Endodermal cell (in vitro differentiated cells): ENCODE results near the gene PAMR1. TPM values are rescaled to one million over a fixed set of nuclear protein-coding genes. Genes with fewer than 3 reads are reported as not detected.

Source experiments
- DNase-seq: peaks from one replicate; pipeline ENCODE4 v3.0.0-alpha.2; 2017
- H3K27ac ChIP-seq: 2 replicates; pipeline ENCODE4 v1.5.1; 2013; ENCODE audit warnings: mild to moderate bottlenecking, low read depth, low read length, moderate library complexity
- H3K27me3 ChIP-seq: 2 replicates; pipeline ENCODE4 v1.6.1; 2013; ENCODE audit warnings: mild to moderate bottlenecking, low read length, moderate library complexity; ENCODE audit not compliant: insufficient read depth, control insufficient read depth, poor library complexity, severe bottlenecking
- H3K36me3 ChIP-seq: 2 replicates; pipeline ENCODE4 v1.7.0; 2013; ENCODE audit warnings: mild to moderate bottlenecking, low read length, moderate library complexity; ENCODE audit not compliant: control insufficient read depth, insufficient read depth
- H3K4me1 ChIP-seq: one replicate; pipeline ENCODE4 v1.7.0; 2013; ENCODE audit warnings: low read length; ENCODE audit not compliant: control insufficient read depth, insufficient read depth
- H3K4me3 ChIP-seq: 2 replicates; pipeline ENCODE4 v1.5.1; 2013; ENCODE audit warnings: mild to moderate bottlenecking, low read length, moderate library complexity
- H3K9ac ChIP-seq: 2 replicates; pipeline ENCODE4 v1.6.1; 2013; ENCODE audit warnings: mild to moderate bottlenecking, low read length, moderate library complexity; ENCODE audit not compliant: poor library complexity, severe bottlenecking; ENCODE audit errors: extremely low read depth
- H3K9me3 ChIP-seq: 2 replicates; pipeline ENCODE4 v1.6.1; 2013; ENCODE audit warnings: mild to moderate bottlenecking, low read length, moderate library complexity; ENCODE audit not compliant: control insufficient read depth
- H3K27ac Mint-ChIP-seq: 2 replicates; pipeline ENCODE4 v1.8.0; 2020; ENCODE audit warnings: mixed read lengths
- H3K27me3 Mint-ChIP-seq: 2 replicates; pipeline ENCODE4 v1.8.0; 2021; ENCODE audit warnings: mild to moderate bottlenecking, mixed read lengths; ENCODE audit not compliant: insufficient read depth
- H3K36me3 Mint-ChIP-seq: 2 replicates; pipeline ENCODE4 v1.8.0; 2020; ENCODE audit warnings: low read depth, mixed read lengths
- H3K4me1 Mint-ChIP-seq: 2 replicates; pipeline ENCODE4 v1.8.0; 2020; ENCODE audit warnings: mixed read lengths
- H3K4me3 Mint-ChIP-seq: 2 replicates; pipeline ENCODE4 v1.8.0; 2020; ENCODE audit warnings: mild to moderate bottlenecking, moderate library complexity, mixed read lengths
- H3K9me3 Mint-ChIP-seq: 2 replicates; pipeline ENCODE4 v1.8.0; 2020; ENCODE audit warnings: mild to moderate bottlenecking, mixed read lengths
- CTCF ChIP-seq: fragments of 200-600 bp; sonication (generic); conservative IDR thresholded peaks from 2 replicates; pipeline ENCODE4 v1.5.0; 2021; ENCODE audit warnings: antibody characterized with exemption, mild to moderate bottlenecking
- WGBS, 2 experiments: methylation state at CpG; one replicate each; pipeline versions ENCODE4 v1.1.5 to v1.1.7; 2013; ENCODE audit warnings: missing lambda C conversion rate in 2 of 2, mixed read lengths in 1 of 2; ENCODE audit not compliant: insufficient coverage in 1 of 2, insufficient read length in 1 of 2; 5-methylcytosine and 5-hydroxymethylcytosine counted together
- total RNA-seq, 2 donors: library from RNA; stranded (reverse); fragmentation: NEBNext Ultra II Directional in 1 of 2; extraction: Animal tissue kit (Norgen Biotek cat#: 25700) in 1 of 2; gene quantifications; 2 replicates in 1 of 2; 3 replicates in 1 of 2; pipeline ENCODE4 v1.2.1, GENCODE V29; 2021

PAMR1 gene
- total RNA-seq, 2 donors from 2014 or later, result 55.3 to 79.0 TPM

DNA sequence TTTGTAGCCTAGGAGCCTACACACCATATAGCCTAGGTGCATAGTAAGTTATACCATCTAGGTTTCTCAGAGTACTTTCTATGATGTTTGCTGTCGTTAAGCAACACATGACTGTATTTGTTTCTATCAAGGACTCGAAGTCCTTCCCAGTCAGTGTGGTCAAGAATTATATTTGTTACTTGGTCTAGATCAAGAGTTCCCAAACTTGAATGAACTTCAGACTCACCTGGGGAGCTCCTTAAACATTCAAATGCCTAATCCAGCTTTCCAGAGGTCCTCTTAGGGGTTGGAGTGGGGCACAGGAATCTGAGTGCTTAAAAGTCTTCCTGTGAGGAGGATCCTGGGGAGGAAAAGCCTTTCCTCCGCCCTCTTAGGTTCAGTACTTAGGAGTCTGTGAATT is 41.5 kb upstream of the PAMR1 start:
- Histone ChIP-seq H3K9ac (no peak overlapping the region), H3K27me3 (no peaks in the 10 kb centered on the region), H3K4me3 (no peak overlapping the region), H3K36me3 (no peaks in the 10 kb centered on the region), H3K4me1 (no peaks in the 10 kb centered on the region), H3K27ac (no peak overlapping the region), H3K9me3 (peaks cover 21% of the 10 kb centered on the region)
- no peaks in the 10 kb centered on the region for H3K27me3 Mint-ChIP-seq
- H3K27ac Mint-ChIP-seq, result no peak overlapping the region
- no peak for TF ChIP-seq CTCF
- H3K4me3 Mint-ChIP-seq, result no peak overlapping the region
- WGBS, 2 experiments, result 87 to 93% methylated on average over 2 to 3 of the region's 3 CpGs
- peaks cover 7% of the 10 kb centered on the region for H3K9me3 Mint-ChIP-seq
- no peak for DNase-seq
- no peaks in the 10 kb centered on the region for H3K36me3 Mint-ChIP-seq
- peaks cover 13% of the 10 kb centered on the region for H3K4me1 Mint-ChIP-seq

- no peak overlapping the region for H3K9ac ChIP-seq
- no peaks in the 10 kb centered on the region for H3K27me3 ChIP-seq
- H3K4me1 ChIP-seq, result no peaks in the 10 kb centered on the region
- H3K9me3 Mint-ChIP-seq, result peaks cover 7% of the 10 kb centered on the region
- 88 to 96% methylated on average over 4 of the region's 4 CpGs for WGBS, 2 experiments
- H3K4me3 ChIP-seq, result no peak overlapping the region
- TF ChIP-seq CTCF, result no peak
- no peaks in the 10 kb centered on the region for H3K36me3 ChIP-seq
- H3K27me3 Mint-ChIP-seq, result no peaks in the 10 kb centered on the region
- H3K27ac Mint-ChIP-seq, result no peak overlapping the region
- DNase-seq, result no peak
- peaks cover 21% of the 10 kb centered on the region for H3K9me3 ChIP-seq
- H3K27ac ChIP-seq, result no peak overlapping the region
- H3K4me1 Mint-ChIP-seq, result peaks cover 13% of the 10 kb centered on the region
- no peaks in the 10 kb centered on the region for H3K36me3 Mint-ChIP-seq
- no peak overlapping the region for H3K4me3 Mint-ChIP-seq
Measured at GRCh38 chr11:35566181-35566580, 40.8 kb upstream of the PAMR1 start.

DNA sequence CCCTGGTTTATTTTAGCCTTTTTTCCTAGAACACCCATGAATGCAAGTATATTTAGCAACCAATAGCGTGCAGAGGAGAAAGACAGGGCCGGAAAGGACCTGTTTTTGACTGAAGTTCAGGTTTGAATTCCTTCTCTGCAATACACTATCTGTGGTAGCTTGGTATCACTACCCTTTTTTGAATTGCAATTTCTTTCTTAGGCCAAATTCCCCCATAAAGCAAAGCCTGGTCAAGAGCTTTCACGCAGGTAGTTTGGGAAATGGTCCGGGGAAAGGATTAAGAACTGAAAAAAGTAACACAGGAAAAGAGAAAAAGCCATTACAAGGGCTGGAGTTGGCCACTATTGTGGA is 38.8 kb upstream of the PAMR1 start:
- Mint-ChIP-seq H3K9me3 (no peaks in the 10 kb centered on the region), H3K4me3 (no peak overlapping the region), H3K36me3 (no peaks in the 10 kb centered on the region), H3K4me1 (peaks cover 13% of the 10 kb centered on the region), H3K27me3 (peaks cover 3% of the 10 kb centered on the region), H3K27ac (no peak overlapping the region)
- 93 to 100% methylated on average over 3 to 4 of the region's 4 CpGs for WGBS, 2 experiments
- H3K4me3 ChIP-seq, result no peak overlapping the region
- H3K36me3 ChIP-seq, result no peaks in the 10 kb centered on the region
- no peaks in the 10 kb centered on the region for H3K4me1 ChIP-seq
- H3K27ac ChIP-seq, result no peak overlapping the region
- no peaks in the 10 kb centered on the region for H3K27me3 ChIP-seq
- DNase-seq, result no peak
- peaks cover 9% of the 10 kb centered on the region for H3K9me3 ChIP-seq
- TF ChIP-seq CTCF, result no peak
- H3K9ac ChIP-seq, result no peak overlapping the region
